Measurements from ENCODE around the gene MAML3. TPM values are rescaled to one million over a fixed set of nuclear protein-coding genes. Genes with fewer than 3 reads are reported as not detected.
A peak's percentile ranks its signal among the peaks of the same experiment; 100 is the strongest.
"Not testable (repeated sequence)": the region's sequence is repeated elsewhere in the genome, so short reads cannot be mapped to it uniquely, and the experiment has no call there.

MAML3 gene
- total RNA-seq, 1 experiment from 2014 or later: 12.1 TPM

GRCh38 chr4:139951021-139951420, 203.0 kb downstream of the MAML3 start:
- Mint-ChIP-seq H3K27me3 (ENCODE audit: insufficient read depth, unreplicated experiment) (no peaks in the 10 kb centered on the region), H3K9me3 (ENCODE audit: unreplicated experiment) (peaks cover 10% of the 10 kb centered on the region), H3K27ac (ENCODE audit: unreplicated experiment) (no peak overlapping the region), H3K4me3 (ENCODE audit: unreplicated experiment) (no peak overlapping the region), H3K4me1 (ENCODE audit: low read depth, unreplicated experiment) (peaks cover 7% of the 10 kb centered on the region), H3K36me3 (ENCODE audit: insufficient read depth, unreplicated experiment) (no peaks in the 10 kb centered on the region)
- intact Hi-C loops (cut with micrococcal nuclease; ENCODE audit: unreplicated experiment): no loop called here
- no TSS peak for BruUV-seq (replicated peaks)
- DNase-seq: no peak
- ChIA-PET POLR2A (no interaction called here), CTCF (interaction anchor here (0.6 kb wide), 1 partner anchor 34 kb away, joined by 3 read pairs; no protein-coding TSS in a partner anchor)
- no peak for TF ChIP-seq CTCF (IDR thresholded peaks at IDR 0.05; ENCODE audit: insufficient read depth in 1 of 2, low read depth in 1 of 2, low read length in 1 of 2, severe bottlenecking in 1 of 2, unreplicated experiment in 1 of 2)
- H3K4me1 ChIP-seq: 0 out of 2 replicates have a peak, but pooled peaks cover 3% of the 10 kb centered on the region
- H3K27me3 ChIP-seq (replicated peaks; ENCODE audit: control insufficient read depth, insufficient read depth, low read length): no peaks in the 10 kb centered on the region
- no peak overlapping the region for H3K4me3 ChIP-seq (ENCODE audit: low read depth, low read length)
- no peaks in the 10 kb centered on the region for H3K36me3 ChIP-seq (ENCODE audit: control insufficient read depth, insufficient read depth, low read length)
- no peaks in the 10 kb centered on the region for H3K9me3 ChIP-seq

GRCh38 chr4:139950568-139950967, 203.4 kb downstream of the MAML3 start:
- intact Hi-C loops (cut with micrococcal nuclease; ENCODE audit: unreplicated experiment): no loop called here
- 0 out of 2 replicates have a peak, but pooled peaks cover 3% of the 10 kb centered on the region for H3K4me1 ChIP-seq
- Mint-ChIP-seq H3K4me1 (ENCODE audit: low read depth, unreplicated experiment) (peaks cover 7% of the 10 kb centered on the region), H3K9me3 (ENCODE audit: unreplicated experiment) (peaks cover 10% of the 10 kb centered on the region), H3K4me3 (ENCODE audit: unreplicated experiment) (no peak overlapping the region), H3K27me3 (ENCODE audit: insufficient read depth, unreplicated experiment) (no peaks in the 10 kb centered on the region), H3K27ac (ENCODE audit: unreplicated experiment) (no peak overlapping the region), H3K36me3 (ENCODE audit: insufficient read depth, unreplicated experiment) (no peaks in the 10 kb centered on the region)
- H3K4me3 ChIP-seq (ENCODE audit: low read depth, low read length): no peak overlapping the region
- no peak for TF ChIP-seq CTCF (IDR thresholded peaks at IDR 0.05; ENCODE audit: insufficient read depth in 1 of 2, low read depth in 1 of 2, low read length in 1 of 2, severe bottlenecking in 1 of 2, unreplicated experiment in 1 of 2)
- no TSS peak for BruUV-seq (replicated peaks)
- DNase-seq: no peak
- H3K27me3 ChIP-seq (replicated peaks; ENCODE audit: control insufficient read depth, insufficient read depth, low read length): no peaks in the 10 kb centered on the region
- POLR2A ChIA-PET: no interaction called here
- no peaks in the 10 kb centered on the region for H3K9me3 ChIP-seq
- CTCF ChIA-PET: no interaction called here
- H3K36me3 ChIP-seq (ENCODE audit: control insufficient read depth, insufficient read depth, low read length): no peaks in the 10 kb centered on the region

GRCh38 chr4:139944916-139945315, 209.1 kb downstream of the MAML3 start:
- peaks cover 13% of the 10 kb centered on the region for H3K4me1 Mint-ChIP-seq (ENCODE audit: low read depth, unreplicated experiment)
- H3K27ac Mint-ChIP-seq (ENCODE audit: unreplicated experiment); H3K36me3 ChIP-seq (ENCODE audit: control insufficient read depth, insufficient read depth, low read length); DNase-seq; BruUV-seq (replicated peaks); H3K27me3 ChIP-seq (replicated peaks; ENCODE audit: control insufficient read depth, insufficient read depth, low read length); H3K4me3 ChIP-seq (ENCODE audit: low read depth, low read length); POLR2A ChIA-PET; intact Hi-C loops (cut with micrococcal nuclease; ENCODE audit: unreplicated experiment); H3K4me3 Mint-ChIP-seq (ENCODE audit: unreplicated experiment); H3K9me3 Mint-ChIP-seq (ENCODE audit: unreplicated experiment); H3K36me3 Mint-ChIP-seq (ENCODE audit: insufficient read depth, unreplicated experiment); H3K9me3 ChIP-seq; H3K27me3 Mint-ChIP-seq (ENCODE audit: insufficient read depth, unreplicated experiment); CTCF ChIA-PET: not testable (repeated sequence)
- peaks cover 14% of the 10 kb centered on the region for H3K4me1 ChIP-seq

- Histone ChIP-seq H3K36me3 (ENCODE audit: control insufficient read depth, insufficient read depth, low read length) (no peaks in the 10 kb centered on the region), H3K4me1 (peaks cover 14% of the 10 kb centered on the region), H3K9me3 (0 out of 2 replicates have a peak, but pooled peaks cover 3% of the 10 kb centered on the region), H3K4me3 (ENCODE audit: low read depth, low read length) (no peak overlapping the region), H3K27me3 (replicated peaks; ENCODE audit: control insufficient read depth, insufficient read depth, low read length) (no peaks in the 10 kb centered on the region)
- TF ChIP-seq CTCF (IDR thresholded peaks at IDR 0.05; ENCODE audit: insufficient read depth in 1 of 2, low read depth in 1 of 2, low read length in 1 of 2, severe bottlenecking in 1 of 2, unreplicated experiment in 1 of 2): no peak
- DNase-seq: peak; percentile 50 to 67
- POLR2A ChIA-PET: no interaction called here
- Mint-ChIP-seq H3K9me3 (ENCODE audit: unreplicated experiment) (no peaks in the 10 kb centered on the region), H3K4me1 (ENCODE audit: low read depth, unreplicated experiment) (peaks cover 13% of the 10 kb centered on the region), H3K36me3 (ENCODE audit: insufficient read depth, unreplicated experiment) (peaks cover 8% of the 10 kb centered on the region), H3K27ac (ENCODE audit: unreplicated experiment) (peak overlapping the region; percentile 78), H3K27me3 (ENCODE audit: insufficient read depth, unreplicated experiment) (no peaks in the 10 kb centered on the region), H3K4me3 (ENCODE audit: unreplicated experiment) (peak overlapping the region; percentile 51)
- CTCF ChIA-PET: no interaction called here
- no TSS peak for BruUV-seq (replicated peaks)
- intact Hi-C loops (cut with micrococcal nuclease; ENCODE audit: unreplicated experiment): no loop called here
These were observed 210.7 kb downstream of the MAML3 start for GRCh38 chr4:139943277-139943676.

Measured in Caco-2 (cell line).